Right lobe of liver (tissue), 4 donors: ENCODE data around the gene ZFAND3.

Source experiments
- POLR2A ChIP-seq: fragments of 450-650 bp; IDR thresholded peaks from one replicate; pipeline ENCODE4 v1.6.1; 2017; ENCODE audit warnings: antibody characterized with exemption, mild to moderate bottlenecking
- TF ChIP-seq, protein P1 (sequence below), 4 donors: fragments of 200-600 bp in 3 of 4; fragments of 450-650 bp in 1 of 4; IDR thresholded peaks; one replicate each; pipeline versions ENCODE4 v1.5.1 to v1.8.0; 2016 to 2022; ENCODE audit warnings: antibody characterized with exemption in 4 of 4, mild to moderate bottlenecking in 2 of 4
- donor health status: DM: no; HTN: no; CAD: no.
- donor health status: DM: no; HTN: no; CAD: no.
- donor health status: DM: no; HTN: yes; CAD: no.

DNA sequence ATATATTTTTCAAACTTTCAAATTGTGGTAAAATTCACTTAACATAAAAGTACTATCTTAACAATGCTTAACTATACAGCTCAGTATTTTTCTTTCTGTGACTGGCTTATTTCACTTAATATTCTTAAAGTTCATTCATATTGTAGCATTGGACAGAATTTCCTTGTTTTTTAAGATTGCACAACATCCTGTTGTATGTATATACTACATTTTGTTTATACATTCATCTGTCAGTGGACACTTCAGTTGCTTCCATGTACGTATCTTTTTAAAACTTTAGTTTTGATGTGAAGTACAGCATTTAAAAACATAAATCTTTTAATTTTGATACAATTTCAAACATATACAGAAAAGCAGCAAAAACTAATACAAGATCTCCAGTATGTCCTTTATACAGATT lies 220.7 kb downstream of the ZFAND3 start:
- TF ChIP-seq, protein P1, sequence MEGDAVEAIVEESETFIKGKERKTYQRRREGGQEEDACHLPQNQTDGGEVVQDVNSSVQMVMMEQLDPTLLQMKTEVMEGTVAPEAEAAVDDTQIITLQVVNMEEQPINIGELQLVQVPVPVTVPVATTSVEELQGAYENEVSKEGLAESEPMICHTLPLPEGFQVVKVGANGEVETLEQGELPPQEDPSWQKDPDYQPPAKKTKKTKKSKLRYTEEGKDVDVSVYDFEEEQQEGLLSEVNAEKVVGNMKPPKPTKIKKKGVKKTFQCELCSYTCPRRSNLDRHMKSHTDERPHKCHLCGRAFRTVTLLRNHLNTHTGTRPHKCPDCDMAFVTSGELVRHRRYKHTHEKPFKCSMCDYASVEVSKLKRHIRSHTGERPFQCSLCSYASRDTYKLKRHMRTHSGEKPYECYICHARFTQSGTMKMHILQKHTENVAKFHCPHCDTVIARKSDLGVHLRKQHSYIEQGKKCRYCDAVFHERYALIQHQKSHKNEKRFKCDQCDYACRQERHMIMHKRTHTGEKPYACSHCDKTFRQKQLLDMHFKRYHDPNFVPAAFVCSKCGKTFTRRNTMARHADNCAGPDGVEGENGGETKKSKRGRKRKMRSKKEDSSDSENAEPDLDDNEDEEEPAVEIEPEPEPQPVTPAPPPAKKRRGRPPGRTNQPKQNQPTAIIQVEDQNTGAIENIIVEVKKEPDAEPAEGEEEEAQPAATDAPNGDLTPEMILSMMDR (IDR thresholded peaks at IDR 0.05): no peak
- TF ChIP-seq POLR2A: no peak
